ENCODE measurements around the gene ZSCAN21.

The ZSCAN21 gene

DNA sequence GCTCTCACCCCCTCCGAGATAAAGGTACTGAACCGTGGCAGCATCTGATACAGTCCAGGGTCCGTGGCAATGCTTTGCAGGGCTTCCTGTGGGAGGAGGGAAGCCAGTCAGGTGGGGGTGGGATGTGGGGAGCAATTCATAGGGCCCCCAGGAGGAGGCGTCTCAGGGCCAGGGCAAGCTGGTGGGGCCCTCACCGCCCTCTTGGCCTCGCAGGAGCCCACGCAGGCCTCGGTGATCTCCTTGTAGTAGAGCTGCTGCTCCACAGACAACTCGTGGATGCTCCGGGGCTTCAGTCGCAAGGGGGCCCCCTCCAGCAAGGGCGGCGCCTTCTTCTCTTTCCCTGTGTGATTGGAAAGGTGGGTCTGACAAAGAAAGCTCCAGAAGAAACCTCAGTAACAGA, 62.3 kb downstream of the ZSCAN21 start:
- Histone ChIP-seq H3K4me3 (ENCODE audit: low read depth, low read length) (no peak overlapping the region), H3K36me3 (peaks cover 49% of the 10 kb centered on the region), H3K27me3 (no peaks in the 10 kb centered on the region), H3K9me3 (no peaks in the 10 kb centered on the region), H3K4me1 (no peaks in the 10 kb centered on the region)
- TF ChIP-seq, protein P1, sequence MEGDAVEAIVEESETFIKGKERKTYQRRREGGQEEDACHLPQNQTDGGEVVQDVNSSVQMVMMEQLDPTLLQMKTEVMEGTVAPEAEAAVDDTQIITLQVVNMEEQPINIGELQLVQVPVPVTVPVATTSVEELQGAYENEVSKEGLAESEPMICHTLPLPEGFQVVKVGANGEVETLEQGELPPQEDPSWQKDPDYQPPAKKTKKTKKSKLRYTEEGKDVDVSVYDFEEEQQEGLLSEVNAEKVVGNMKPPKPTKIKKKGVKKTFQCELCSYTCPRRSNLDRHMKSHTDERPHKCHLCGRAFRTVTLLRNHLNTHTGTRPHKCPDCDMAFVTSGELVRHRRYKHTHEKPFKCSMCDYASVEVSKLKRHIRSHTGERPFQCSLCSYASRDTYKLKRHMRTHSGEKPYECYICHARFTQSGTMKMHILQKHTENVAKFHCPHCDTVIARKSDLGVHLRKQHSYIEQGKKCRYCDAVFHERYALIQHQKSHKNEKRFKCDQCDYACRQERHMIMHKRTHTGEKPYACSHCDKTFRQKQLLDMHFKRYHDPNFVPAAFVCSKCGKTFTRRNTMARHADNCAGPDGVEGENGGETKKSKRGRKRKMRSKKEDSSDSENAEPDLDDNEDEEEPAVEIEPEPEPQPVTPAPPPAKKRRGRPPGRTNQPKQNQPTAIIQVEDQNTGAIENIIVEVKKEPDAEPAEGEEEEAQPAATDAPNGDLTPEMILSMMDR (IDR thresholded peaks at IDR 0.05; ENCODE audit: low read depth, low read length) = no peak
- no peak for DNase-seq
